Spleen (tissue), 11 donors: ENCODE data around the gene DNAH9. TPM values are rescaled to one million over a fixed set of nuclear protein-coding genes. Genes with fewer than 3 reads are reported as not detected.
A peak's percentile ranks its signal among the peaks of the same experiment; 100 is the strongest.

Source experiments
- DNase-seq: peaks from one replicate; pipeline ENCODE4 v3.0.0-alpha.2; 2020
- H3K27ac ChIP-seq, 8 donors: fragments of 200-600 bp; sonication (generic) in 7 of 8; 1 replicate in 4 of 8; 2 replicates in 4 of 8; pipeline versions ENCODE4 v1.5.0 to v1.8.0; 2016 to 2021; ENCODE audit warnings: inconsistent platforms in 4 of 8, mild to moderate bottlenecking in 4 of 8, moderate library complexity in 1 of 8
- H3K27me3 ChIP-seq, 7 donors: fragments of 200-600 bp; sonication (generic) in 6 of 7; replicated peaks in 1 of 7; 1 replicate in 4 of 7; 2 replicates in 3 of 7; pipeline versions ENCODE4 v1.5.0 to v1.8.0; 2016 to 2021; ENCODE audit warnings: inconsistent platforms in 3 of 7, mild to moderate bottlenecking in 1 of 7
- H3K36me3 ChIP-seq, 6 donors: fragments of 200-600 bp; sonication (generic) in 5 of 6; 1 replicate in 4 of 6; 2 replicates in 2 of 6; pipeline versions ENCODE4 v1.5.0 to v1.8.0; 2016 to 2021; ENCODE audit warnings: inconsistent platforms in 2 of 6
- H3K4me1 ChIP-seq, 6 donors: fragments of 200-600 bp; sonication (generic) in 5 of 6; 1 replicate in 3 of 6; 2 replicates in 3 of 6; pipeline versions ENCODE4 v1.5.0 to v1.8.0; 2016 to 2021; ENCODE audit warnings: inconsistent platforms in 3 of 6
- H3K4me3 ChIP-seq, 8 donors: fragments of 200-600 bp; sonication (generic) in 7 of 8; 1 replicate in 4 of 8; 2 replicates in 4 of 8; pipeline versions ENCODE4 v1.5.0 to v1.8.0; 2016 to 2021; ENCODE audit warnings: inconsistent platforms in 4 of 8, mild to moderate bottlenecking in 4 of 8, moderate library complexity in 2 of 8
- H3K9me3 ChIP-seq, 8 donors: fragments of 200-600 bp; sonication (generic) in 7 of 8; 1 replicate in 4 of 8; 2 replicates in 4 of 8; pipeline versions ENCODE4 v1.5.0 to v1.8.0; 2016 to 2021; ENCODE audit warnings: inconsistent platforms in 4 of 8
- CTCF ChIP-seq, 11 experiments: fragments of 200-600 bp in 7 of 11; fragments of 450-650 bp in 4 of 11; sonication (generic) in 4 of 11; IDR thresholded peaks in 8 of 11; conservative IDR thresholded peaks in 3 of 11; 1 replicate in 7 of 11; 2 replicates in 4 of 11; pipeline versions ENCODE4 v1.4.0 to v1.8.0; 2016 to 2021; ENCODE audit warnings: antibody characterized with exemption in 11 of 11, inconsistent platforms in 4 of 11, mild to moderate bottlenecking in 1 of 11
- POLR2A ChIP-seq, 3 donors: fragments of 450-650 bp; IDR thresholded peaks; one replicate each; pipeline ENCODE4 v1.5.1; 2017; ENCODE audit warnings: antibody characterized with exemption in 3 of 3, mild to moderate bottlenecking in 1 of 3
- POLR2AphosphoS5 ChIP-seq, 3 donors: sonication (generic); formaldehyde crosslinking; IDR thresholded peaks; one replicate each; pipeline ENCODE4 v1.5.1; 2017; ENCODE audit warnings: antibody characterized with exemption in 3 of 3
- WGBS, 5 donors: extraction: QIAGEN DNeasy Blood & Tissue Kit in 3 of 5; methylation state at CpG; one replicate each; pipeline versions ENCODE4 v1.1.5 to v1.1.7; 2013 to 2018; 5-methylcytosine and 5-hydroxymethylcytosine counted together
- intact Hi-C: fragments of 100-400 bp; cut with DNase I; formaldehyde crosslinking; loops from one replicate; pipeline ENCODE4 v1.15.0; 2023; ENCODE audit warnings: low total_unique reads
- polyA plus RNA-seq, 3 donors: library from polyadenylated mRNA; stranded (reverse); fragments of 200-250 nt; gene quantifications; one replicate each; pipeline ENCODE4 v1.2.1, GENCODE V29; 2013
- total RNA-seq, 7 donors: library from RNA; depleted of rRNA in 3 of 7; stranded (reverse); fragments of >200 nt in 3 of 7; fragmentation: NEBNext Ultra II Directional in 4 of 7; extraction: Animal tissue kit (Norgen Biotek cat#: 25700) in 4 of 7; gene quantifications; one replicate each; pipeline versions ENCODE4 v1.1.0 to v1.2.1, GENCODE V29; 2016 to 2021
- donor health status: healthy with polysubstance abuse.
- donor health status: DM: no; HTN: no; CAD: no; lungs with moderate emphysema.
- donor health status: DM: no; HTN: no; CAD: no.
- donor health status: Bipolar disorder and iron deficiency.
- donor health status: healthy.
- donor health status: DM: no; HTN: no; CAD: no.
- donor health status: DM: yes; HTN: yes; CAD: no.

The DNAH9 gene
- total and polyA plus RNA-seq, 10 donors = 0.06 to 0.92 (median 0.22) TPM; not detected in 2

GRCh38 chr17:11999696-12000095 lies 401.4 kb downstream of the DNAH9 start:
- DNase-seq = no peak

GRCh38 chr17:12007466-12007865 lies 409.2 kb downstream of the DNAH9 start:
- no peak for TF ChIP-seq POLR2AphosphoS5 (IDR thresholded peaks at IDR 0.05)
- no peak for TF ChIP-seq POLR2A (IDR thresholded peaks at IDR 0.05)
- TF ChIP-seq CTCF (IDR thresholded peaks at IDR 0.05 in 8 of 11, conservative IDR thresholded peaks at IDR 0.05 in 3 of 11) = no peak

More at GRCh38 chr17:11999696-12000095, 401.4 kb downstream of the DNAH9 start:
- Histone ChIP-seq H3K4me3 (peak overlapping the region in 1 of 8 donors; percentile 47), H3K4me1 (peaks cover 7 to 25% (median 17%) of the 10 kb centered on the region in 6 donors), H3K27me3 (no peaks in the 10 kb centered on the region), H3K36me3 (no peaks in the 10 kb centered on the region), H3K27ac (peak overlapping the region in 4 of 8 donors; percentile 21 to 82 (median 58)), H3K9me3 (no peaks in the 10 kb centered on the region)
- no peak for TF ChIP-seq CTCF (IDR thresholded peaks at IDR 0.05 in 8 of 11, conservative IDR thresholded peaks at IDR 0.05 in 3 of 11)
- TF ChIP-seq POLR2AphosphoS5 (IDR thresholded peaks at IDR 0.05) = peak in 1 of 3 donors; percentile 55
- intact Hi-C loops = no loop called here
- 57 to 90% (median 72%) methylated on average over 5 of the region's 5 CpGs for WGBS, 5 donors

More at GRCh38 chr17:12007466-12007865, 409.2 kb downstream of the DNAH9 start:
- Histone ChIP-seq H3K36me3 (no peaks in the 10 kb centered on the region), H3K9me3 (no peaks in the 10 kb centered on the region), H3K4me1 (no peaks in the 10 kb centered on the region), H3K27me3 (no peaks in the 10 kb centered on the region), H3K27ac (no peak overlapping the region), H3K4me3 (no peak overlapping the region)
- intact Hi-C loops = no loop called here
- 84 to 90% (median 89%) methylated on average over 5 of the region's 5 CpGs for WGBS, 5 donors
- DNase-seq = no peak
